T1000 (cell line): Measurements from ENCODE around the gene AP2A1.
A peak's percentile ranks its signal among the peaks of the same experiment; 100 is the strongest.
"Not testable (repeated sequence)": the region's sequence is repeated elsewhere in the genome, so short reads cannot be mapped to it uniquely, and the experiment has no call there.

Experiments
- DNase-seq: peaks from one replicate; lab custom pipeline; 2025; ENCODE audit warnings: mixed read lengths; lab: John Stamatoyannopoulos, UW

Gene AP2A1

GRCh38 chr19:49766930-49767299 is at the start of gene AP2A1:
Gene AP2A1, plus strand, starts transcription at chr19:49767001. Its CDS starts 133 bp downstream, at chr19:49767134.
- no peak for DNase-seq

GRCh38 chr19:49718511-49718910 is 48.3 kb upstream of the AP2A1 start:
- no peak for DNase-seq

DNA sequence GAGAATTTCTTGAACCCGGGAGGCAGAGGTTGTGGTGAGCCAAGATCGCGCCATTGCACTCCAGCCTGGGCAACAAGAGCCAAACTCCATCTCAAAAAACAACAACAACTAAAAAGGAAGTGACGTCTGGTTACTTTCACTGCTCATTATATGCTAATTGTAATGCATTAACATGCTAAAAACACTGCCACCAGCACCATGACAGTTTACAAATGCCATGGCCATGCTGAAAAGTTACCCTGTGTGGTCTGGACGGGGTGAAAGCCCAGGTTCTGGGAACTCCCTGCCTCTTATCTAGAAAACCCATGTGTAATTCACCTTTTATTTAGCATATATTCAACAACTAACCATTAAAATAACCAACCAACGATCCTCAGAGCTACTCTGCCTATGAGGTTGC is 47.8 kb upstream of the AP2A1 start:
- DNase-seq = no peak

GRCh38 chr19:49719420-49719819 is 47.4 kb upstream of the AP2A1 start:
- not testable (repeated sequence) for DNase-seq

GRCh38 chr19:49727217-49728030 is 39.4 kb upstream of the AP2A1 start:
- DNase-seq = no peak

DNA sequence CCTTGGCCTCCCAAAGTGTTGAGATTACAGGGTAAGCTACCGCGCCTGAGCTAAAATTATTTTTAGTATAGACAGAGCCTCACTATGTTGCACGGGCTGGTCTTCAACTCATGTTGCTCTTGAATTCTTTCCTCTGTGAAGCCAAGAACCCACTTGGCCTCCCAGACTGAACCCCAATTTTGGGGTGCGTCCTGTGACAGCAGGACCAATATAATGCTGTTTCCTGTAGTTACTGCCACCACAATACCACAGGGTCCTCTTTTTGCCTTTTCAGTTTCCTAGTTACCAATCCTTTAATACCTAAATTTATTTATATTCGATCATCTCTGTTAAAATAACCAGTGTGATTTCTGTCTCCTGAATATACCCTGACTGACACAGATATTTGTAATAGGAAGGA is 36.6 kb upstream of the AP2A1 start:
- DNase-seq = no peak

DNA sequence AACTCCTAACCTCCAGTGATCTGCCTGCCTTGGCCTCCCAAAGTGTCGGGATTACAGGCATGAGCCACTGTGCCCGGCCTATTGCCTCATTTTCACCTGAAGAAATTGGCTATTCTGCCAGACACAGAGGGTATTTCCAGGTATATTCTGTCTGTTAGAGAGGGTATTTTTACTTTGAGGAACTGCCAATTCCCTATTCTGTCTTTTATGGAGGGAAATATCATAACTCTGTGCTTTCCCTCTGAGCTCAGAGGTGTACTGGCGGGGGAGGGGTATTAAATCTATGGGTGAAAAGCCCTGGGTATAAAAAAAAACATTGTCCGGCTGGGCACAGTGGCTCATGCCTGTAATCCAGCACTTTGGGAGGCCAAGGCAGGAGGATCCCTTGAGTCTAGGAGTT is 28.5 kb upstream of the AP2A1 start:
- no peak for DNase-seq

- no peak for DNase-seq
Measured at GRCh38 chr19:49739098-49739497, 27.7 kb upstream of the AP2A1 start.

GRCh38 chr19:49739933-49740332 is 26.9 kb upstream of the AP2A1 start:
- DNase-seq = no peak

- DNase-seq = no peak
Measured at GRCh38 chr19:49741210-49741844, 25.5 kb upstream of the AP2A1 start.

GRCh38 chr19:49744946-49745381 is 21.8 kb upstream of the AP2A1 start:
- no peak for DNase-seq

DNA sequence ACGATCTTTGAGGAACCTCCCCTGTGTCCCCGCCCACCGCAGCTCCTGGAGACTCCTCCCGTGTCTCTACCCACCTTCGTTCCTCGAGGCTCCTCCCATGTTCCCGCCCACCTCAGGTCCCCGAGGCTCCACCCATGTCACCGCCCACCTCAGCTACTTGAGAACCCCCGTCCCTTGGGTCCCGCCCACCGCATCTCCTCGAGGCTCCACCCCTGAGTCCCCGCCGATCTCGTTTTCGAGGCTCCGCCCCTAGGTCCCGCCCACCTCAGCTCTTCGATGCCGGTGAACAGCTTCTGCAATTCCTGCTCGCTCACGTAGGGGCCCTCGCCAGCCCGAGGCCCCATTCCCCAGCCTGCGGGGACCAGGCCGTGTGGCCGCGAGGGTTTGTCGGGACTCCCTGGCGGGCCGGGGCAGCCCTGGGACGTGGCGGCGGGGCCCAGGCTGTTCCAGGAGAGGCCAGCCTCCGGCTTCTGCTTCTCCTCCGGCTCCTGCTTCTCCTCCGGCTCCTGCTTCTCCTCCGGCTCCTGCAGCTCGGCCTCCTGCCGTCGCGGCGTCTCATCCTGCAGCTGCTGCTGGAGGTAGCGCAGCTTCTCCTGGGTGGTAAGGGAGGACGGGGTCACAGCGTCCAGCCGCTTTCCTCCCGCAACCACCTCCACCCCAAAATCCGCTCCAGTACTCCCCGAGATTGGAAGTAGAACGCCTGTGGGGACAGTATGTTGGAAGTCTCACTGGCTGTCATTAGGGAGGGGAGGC is 20.4 kb upstream of the AP2A1 start:
- DNase-seq = peak; percentile 89

GRCh38 chr19:49749055-49749716 is 17.6 kb upstream of the AP2A1 start:
- no peak for DNase-seq

- no peak for DNase-seq
Measured at GRCh38 chr19:49749771-49750170, 17.0 kb upstream of the AP2A1 start.

DNA sequence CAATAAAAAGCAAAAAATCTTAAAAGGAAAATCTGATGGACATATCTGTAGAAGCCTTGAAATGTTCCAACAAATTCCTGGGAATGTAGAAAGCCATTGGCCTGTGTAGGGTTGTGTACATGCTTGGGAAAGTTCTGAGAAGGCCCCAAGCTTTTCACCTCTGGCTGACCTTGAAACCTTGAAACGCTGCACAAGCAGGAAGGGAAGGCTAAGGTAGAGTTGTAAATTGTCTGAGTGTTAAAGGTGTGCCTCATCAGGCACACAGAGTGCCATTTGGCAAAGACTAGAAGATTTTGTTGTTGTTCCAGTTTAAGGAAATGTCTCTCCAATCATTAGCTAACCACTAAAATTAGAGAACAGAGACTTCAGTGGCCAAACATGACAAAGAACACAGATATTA is 14.1 kb upstream of the AP2A1 start:
- DNase-seq = no peak

GRCh38 chr19:49755956-49756355 is 10.8 kb upstream of the AP2A1 start:
- DNase-seq = no peak

DNA sequence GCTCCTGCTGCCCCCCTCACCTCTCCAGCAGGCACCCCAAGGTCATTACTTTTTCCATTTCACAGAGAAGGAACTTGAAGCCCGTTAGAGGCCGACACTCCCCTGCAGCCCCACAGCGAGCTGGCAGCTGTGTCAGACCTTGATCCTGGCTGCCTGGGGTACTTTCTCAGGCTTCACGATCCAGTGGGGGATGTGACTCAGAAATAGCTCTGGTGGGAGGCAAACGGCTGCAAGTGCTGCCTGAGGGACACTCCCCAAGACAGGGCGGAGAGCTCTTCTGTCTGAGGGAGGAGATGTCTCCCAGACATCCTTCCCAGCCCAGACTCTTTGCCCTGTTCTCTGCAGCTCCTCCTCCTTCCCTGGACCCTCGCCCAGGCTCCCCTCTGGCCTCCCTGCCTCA is 8.5 kb upstream of the AP2A1 start:
- peak; percentile 62 for DNase-seq

GRCh38 chr19:49761249-49761624 is 5.6 kb upstream of the AP2A1 start:
- DNase-seq = no peak

GRCh38 chr19:49761625-49762311 is 5.0 kb upstream of the AP2A1 start:
- no peak for DNase-seq

GRCh38 chr19:49763230-49763629 is 3.6 kb upstream of the AP2A1 start, which contains the start of gene TSKS:
Gene TSKS, minus strand, starts transcription at chr19:49763306. Its CDS starts 59 bp downstream, at chr19:49763247.
- no peak for DNase-seq

DNA sequence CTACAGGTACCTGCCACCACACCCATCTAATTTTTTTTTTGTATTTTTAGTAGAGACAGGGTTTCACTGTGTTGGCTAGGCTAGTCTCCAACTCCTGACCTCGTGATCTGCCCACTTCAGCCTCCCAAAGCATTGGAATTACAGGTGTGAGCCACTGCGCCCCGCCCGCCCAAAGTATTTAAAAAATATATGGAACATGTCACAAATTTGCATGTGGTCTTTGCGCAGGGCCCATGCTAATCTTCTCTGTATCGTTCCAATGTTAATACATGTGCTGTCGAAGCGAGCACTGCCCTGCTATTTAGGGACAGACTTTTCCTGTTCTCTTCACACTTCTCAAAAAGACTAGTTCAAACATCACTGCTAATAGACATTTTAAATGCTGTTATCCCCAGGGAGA is 2.5 kb upstream of the AP2A1 start:
- DNase-seq = no peak
